Uterus (tissue), 4 donors: Measurements from ENCODE around the gene MUC5AC. TPM values are rescaled to one million over a fixed set of nuclear protein-coding genes. Genes with fewer than 3 reads are reported as not detected.

ENCODE experiments used
- DNase-seq, 2 donors: peaks; one replicate each; pipeline ENCODE4 v3.0.0-alpha.2; 2019 to 2020
- H3K27ac ChIP-seq, 2 donors: fragments of 200-600 bp; sonication (generic); 1 replicate in 1 of 2; 2 replicates in 1 of 2; pipeline ENCODE4 v1.5.1; 2016 to 2018
- H3K27me3 ChIP-seq, 2 donors: fragments of 200-600 bp; sonication (generic); one replicate each; pipeline ENCODE4 v1.5.1; 2018 to 2019; ENCODE audit warnings: control low read depth in 1 of 2
- H3K36me3 ChIP-seq, 2 donors: fragments of 200-600 bp; sonication (generic); one replicate each; pipeline ENCODE4 v1.5.1; 2019; ENCODE audit warnings: control low read depth in 1 of 2
- H3K4me1 ChIP-seq, 2 donors: fragments of 200-600 bp; sonication (generic); one replicate each; pipeline ENCODE4 v1.5.1; 2018 to 2019; ENCODE audit warnings: control low read depth in 1 of 2
- H3K4me3 ChIP-seq, 2 donors: fragments of 200-600 bp; sonication (generic); 1 replicate in 1 of 2; 2 replicates in 1 of 2; pipeline ENCODE4 v1.5.1; 2018 to 2019; ENCODE audit warnings: mild to moderate bottlenecking in 1 of 2
- H3K9me3 ChIP-seq, 2 donors: fragments of 200-600 bp; sonication (generic); one replicate each; pipeline ENCODE4 v1.5.1; 2019; ENCODE audit warnings: control low read depth in 1 of 2
- CTCF ChIP-seq, 4 experiments: fragments of 200-600 bp in 2 of 4; fragments of 450-650 bp in 2 of 4; sonication (generic) in 2 of 4; IDR thresholded peaks; one replicate each; pipeline ENCODE4 v1.5.1; 2016 to 2019; ENCODE audit warnings: antibody characterized with exemption in 4 of 4, mild to moderate bottlenecking in 2 of 4, moderate library complexity in 1 of 4
- POLR2A ChIP-seq, 2 donors: fragments of 450-650 bp; IDR thresholded peaks; one replicate each; pipeline ENCODE4 v1.6.1; 2016; ENCODE audit warnings: antibody characterized with exemption in 2 of 2, mild to moderate bottlenecking in 1 of 2, moderate library complexity in 1 of 2
- intact Hi-C: fragments of 100-400 bp; cut with DNase I; formaldehyde crosslinking; loops from one replicate; pipeline ENCODE4 v1.15.1; 2023; ENCODE audit warnings: low total_unique reads
- total RNA-seq, 4 donors: library from RNA; depleted of rRNA in 3 of 4; stranded (reverse); fragments of >200 nt in 3 of 4; gene quantifications; one replicate each; pipeline versions ENCODE4 v1.1.0 to v1.2.4, GENCODE V29; 2014 to 2023
- donor health status: DM: yes; HTN: yes; CAD: no.

The MUC5AC gene
- total RNA-seq, 4 donors from 2014 or later = under 0.01 TPM; not detected in 3

- Histone ChIP-seq H3K4me1 (no peaks in the 10 kb centered on the region), H3K9me3 (no peaks in the 10 kb centered on the region), H3K27ac (no peak overlapping the region), H3K27me3 (no peaks in the 10 kb centered on the region), H3K36me3 (no peaks in the 10 kb centered on the region), H3K4me3 (no peak overlapping the region)
- DNase-seq = no peak
- intact Hi-C loops = no loop called here
- TF ChIP-seq CTCF (IDR thresholded peaks at IDR 0.05) = no peak
- TF ChIP-seq POLR2A (IDR thresholded peaks at IDR 0.05) = no peak
Observed at GRCh38 chr11:1116666-1117390, 40.9 kb upstream of the MUC5AC start.

GRCh38 chr11:1117992-1118391, 39.8 kb upstream of the MUC5AC start:
- DNase-seq = no peak
- no peaks in the 10 kb centered on the region for H3K9me3 ChIP-seq
- no peaks in the 10 kb centered on the region for H3K27me3 ChIP-seq
- TF ChIP-seq CTCF (IDR thresholded peaks at IDR 0.05) (no peak), POLR2A (IDR thresholded peaks at IDR 0.05) (no peak)
- intact Hi-C loops = no loop called here
- H3K36me3 ChIP-seq = no peaks in the 10 kb centered on the region
- no peaks in the 10 kb centered on the region for H3K4me1 ChIP-seq
- no peak overlapping the region for H3K27ac ChIP-seq
- no peak overlapping the region for H3K4me3 ChIP-seq

GRCh38 chr11:1118755-1119603, 38.8 kb upstream of the MUC5AC start:
- no peak for DNase-seq
- Histone ChIP-seq H3K4me3 (no peak overlapping the region), H3K27ac (no peak overlapping the region), H3K9me3 (no peaks in the 10 kb centered on the region), H3K36me3 (no peaks in the 10 kb centered on the region), H3K27me3 (no peaks in the 10 kb centered on the region), H3K4me1 (no peaks in the 10 kb centered on the region)
- intact Hi-C loops = no loop called here
- TF ChIP-seq CTCF (IDR thresholded peaks at IDR 0.05) (no peak), POLR2A (IDR thresholded peaks at IDR 0.05) (no peak)

GRCh38 chr11:1119604-1120146, 38.1 kb upstream of the MUC5AC start:
- Histone ChIP-seq H3K4me1 (no peaks in the 10 kb centered on the region), H3K36me3 (no peaks in the 10 kb centered on the region), H3K9me3 (no peaks in the 10 kb centered on the region), H3K4me3 (no peak overlapping the region), H3K27ac (no peak overlapping the region), H3K27me3 (no peaks in the 10 kb centered on the region)
- TF ChIP-seq CTCF (IDR thresholded peaks at IDR 0.05) (no peak), POLR2A (IDR thresholded peaks at IDR 0.05) (no peak)
- intact Hi-C loops = no loop called here
- DNase-seq = no peak
